Stimulated activated CD4-positive, alpha-beta T cell treated with anti-CD3 and anti-CD28 coated beads, TNF-alpha, amount 100 ng/mL, for 4 hours (primary cell): Measurements from ENCODE around the gene TWNK.

Source experiments
- DNase-seq, 3 experiments: peaks; one replicate each; pipeline ENCODE4 v3.0.0-alpha.2; 2020; ENCODE audit warnings: low read depth in 3 of 3

The TWNK gene

GRCh38 chr10:100986952-100987684 is at the start of gene TWNK, which contains the start of gene MRPL43:
Gene TWNK (plus strand): TSS chr10:100987543. CDS start chr10:100988211, 668 bp downstream.
Gene MRPL43 (minus strand): TSS chr10:100987497. CDS start chr10:100987443, 54 bp downstream.
- DNase-seq, result peak; percentile 73 to 76 (median 74)

GRCh38 chr10:100939763-100940344 is 47.5 kb upstream of the TWNK start:
- DNase-seq, result no peak

- no peak for DNase-seq
Observed at GRCh38 chr10:100942229-100942628, 45.1 kb upstream of the TWNK start.

GRCh38 chr10:100943508-100943907 is 43.8 kb upstream of the TWNK start:
- no peak for DNase-seq

GRCh38 chr10:100945754-100946153 is 41.6 kb upstream of the TWNK start:
- DNase-seq, result no peak

GRCh38 chr10:100948916-100949315 is 38.4 kb upstream of the TWNK start:
- no peak for DNase-seq

GRCh38 chr10:100960251-100960650 is 27.1 kb upstream of the TWNK start:
- no peak for DNase-seq

- DNase-seq, result no peak
Observed at GRCh38 chr10:100962351-100963080, 24.8 kb upstream of the TWNK start.

GRCh38 chr10:100963826-100964225 is 23.5 kb upstream of the TWNK start:
- no peak for DNase-seq

GRCh38 chr10:100965820-100966219 is 21.5 kb upstream of the TWNK start:
- DNase-seq, result no peak

- DNase-seq, result no peak
Observed at GRCh38 chr10:100966887-100967286, 20.5 kb upstream of the TWNK start.

GRCh38 chr10:100967332-100967731 is 20.0 kb upstream of the TWNK start:
- no peak for DNase-seq

- no peak for DNase-seq
Observed at GRCh38 chr10:100968062-100968736, 19.1 kb upstream of the TWNK start.

GRCh38 chr10:100968863-100969186 is 18.5 kb upstream of the TWNK start:
- no peak for DNase-seq

GRCh38 chr10:100969187-100970075 is 17.9 kb upstream of the TWNK start, which contains the start of gene SEMA4G:
Gene SEMA4G (plus strand): TSS chr10:100969504. CDS start chr10:100972913, 3,409 bp downstream.
- DNase-seq, result peak in 1 of 3 experiments; percentile 19

- DNase-seq, result peak in 1 of 3 experiments; percentile 17
Observed at GRCh38 chr10:100970076-100970913, 17.0 kb upstream of the TWNK start.

GRCh38 chr10:100970914-100971811 is 16.2 kb upstream of the TWNK start:
- DNase-seq, result no peak

GRCh38 chr10:100972115-100972903 is 15.0 kb upstream of the TWNK start:
- no peak for DNase-seq
